ENCODE results near the gene ZNHIT2.
A peak's percentile ranks its signal among the peaks of the same experiment; 100 is the strongest.
"Not testable (repeated sequence)": the region's sequence is repeated elsewhere in the genome, so short reads cannot be mapped to it uniquely, and the experiment has no call there.

Gene ZNHIT2

GRCh38 chr11:65117206-65118096 is at the start of gene ZNHIT2:
Gene ZNHIT2, minus strand, starts transcription at chr11:65117701. Its CDS starts 48 bp downstream, at chr11:65117653.
- peak; percentile 95 to 98 for DNase-seq

GRCh38 chr11:65166893-65167292 is 49.4 kb upstream of the ZNHIT2 start:
- DNase-seq: no peak

GRCh38 chr11:65165410-65166317 is 48.2 kb upstream of the ZNHIT2 start:
- no peak for DNase-seq

GRCh38 chr11:65163684-65164083 is 46.2 kb upstream of the ZNHIT2 start:
- no peak for DNase-seq

GRCh38 chr11:65160643-65161042 is 43.1 kb upstream of the ZNHIT2 start:
- no peak for DNase-seq

GRCh38 chr11:65159012-65159411 is 41.5 kb upstream of the ZNHIT2 start:
- no peak for DNase-seq

GRCh38 chr11:65157336-65157735 is 39.8 kb upstream of the ZNHIT2 start:
- no peak for DNase-seq

GRCh38 chr11:65156926-65157325 is 39.4 kb upstream of the ZNHIT2 start:
- no peak for DNase-seq

GRCh38 chr11:65156256-65156655 is 38.8 kb upstream of the ZNHIT2 start:
- no peak for DNase-seq

GRCh38 chr11:65152122-65152521 is 34.6 kb upstream of the ZNHIT2 start:
- no peak for DNase-seq

- DNase-seq: no peak
Measured at GRCh38 chr11:65151331-65151899, 33.9 kb upstream of the ZNHIT2 start.

- DNase-seq: no peak
Measured at GRCh38 chr11:65150509-65151299, 33.2 kb upstream of the ZNHIT2 start.

- not testable (repeated sequence) for DNase-seq
Measured at GRCh38 chr11:65150131-65150508, 32.6 kb upstream of the ZNHIT2 start.

GRCh38 chr11:65148657-65149056 is 31.2 kb upstream of the ZNHIT2 start:
- no peak for DNase-seq

GRCh38 chr11:65147352-65148075 is 30.0 kb upstream of the ZNHIT2 start:
- no peak for DNase-seq

GRCh38 chr11:65141896-65142494 is 24.5 kb upstream of the ZNHIT2 start:
- DNase-seq: no peak

- no peak for DNase-seq
Measured at GRCh38 chr11:65136515-65137096, 19.1 kb upstream of the ZNHIT2 start.

- DNase-seq: no peak
Measured at GRCh38 chr11:65135633-65136145, 18.2 kb upstream of the ZNHIT2 start.

GRCh38 chr11:65134952-65135632 is 17.6 kb upstream of the ZNHIT2 start:
- DNase-seq: peak; percentile 92

All from NCI-H187 (cell line).